HG03575 (cell line): ENCODE results near the gene SLC16A7.
"Not testable (repeated sequence)": the region's sequence is repeated elsewhere in the genome, so short reads cannot be mapped to it uniquely, and the experiment has no call there.

Experiments used
- ATAC-seq: cut with Tn5 transposase; IDR thresholded peaks from one replicate; pipeline ENCODE4 v1.9.1; 2021; ENCODE audit not compliant: unreplicated experiment, insufficient number of reproducible peaks, low FRiP score; ENCODE audit errors: extremely low read depth

SLC16A7 gene, protein sequence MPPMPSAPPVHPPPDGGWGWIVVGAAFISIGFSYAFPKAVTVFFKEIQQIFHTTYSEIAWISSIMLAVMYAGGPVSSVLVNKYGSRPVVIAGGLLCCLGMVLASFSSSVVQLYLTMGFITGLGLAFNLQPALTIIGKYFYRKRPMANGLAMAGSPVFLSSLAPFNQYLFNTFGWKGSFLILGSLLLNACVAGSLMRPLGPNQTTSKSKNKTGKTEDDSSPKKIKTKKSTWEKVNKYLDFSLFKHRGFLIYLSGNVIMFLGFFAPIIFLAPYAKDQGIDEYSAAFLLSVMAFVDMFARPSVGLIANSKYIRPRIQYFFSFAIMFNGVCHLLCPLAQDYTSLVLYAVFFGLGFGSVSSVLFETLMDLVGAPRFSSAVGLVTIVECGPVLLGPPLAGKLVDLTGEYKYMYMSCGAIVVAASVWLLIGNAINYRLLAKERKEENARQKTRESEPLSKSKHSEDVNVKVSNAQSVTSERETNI

DNA sequence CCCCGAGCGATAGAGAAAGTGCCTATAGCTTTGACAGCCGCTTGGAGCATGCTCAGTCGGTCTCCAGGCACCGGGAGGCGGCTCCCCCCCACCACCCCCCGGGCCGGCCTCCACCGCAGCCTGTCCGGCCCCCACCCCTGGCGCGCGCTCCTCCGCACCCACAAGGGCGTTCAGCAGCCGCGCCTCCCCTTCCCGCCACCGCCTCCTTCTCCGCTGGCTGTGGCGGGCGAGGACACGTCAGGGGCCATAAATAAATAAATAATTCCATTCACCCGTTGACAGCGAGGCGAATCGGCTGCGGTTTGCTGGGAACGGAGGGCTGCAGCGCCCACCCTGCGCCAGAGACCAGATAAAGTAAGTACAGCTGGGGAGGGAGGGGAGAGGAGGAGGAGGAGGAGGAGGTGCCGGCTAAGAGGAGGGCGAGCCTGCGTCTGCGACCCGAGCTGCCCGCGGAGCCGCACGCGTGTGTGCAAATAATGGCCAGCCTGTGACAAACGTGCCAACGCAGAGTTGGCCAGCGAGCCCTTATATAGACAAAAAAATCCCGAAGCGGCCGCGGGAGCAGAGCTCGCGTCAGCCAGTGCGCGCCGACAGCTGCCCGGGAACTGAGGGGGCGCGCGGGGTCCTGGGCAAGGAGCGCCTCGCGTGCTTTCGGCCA lies at the start of gene SLC16A7:
Gene SLC16A7, plus strand, starts transcription at position 147 of the 658 bp plus-strand sequence. CDS start 108,773 bp downstream, outside the sequence.
- ATAC-seq: peak; percentile 25

DNA sequence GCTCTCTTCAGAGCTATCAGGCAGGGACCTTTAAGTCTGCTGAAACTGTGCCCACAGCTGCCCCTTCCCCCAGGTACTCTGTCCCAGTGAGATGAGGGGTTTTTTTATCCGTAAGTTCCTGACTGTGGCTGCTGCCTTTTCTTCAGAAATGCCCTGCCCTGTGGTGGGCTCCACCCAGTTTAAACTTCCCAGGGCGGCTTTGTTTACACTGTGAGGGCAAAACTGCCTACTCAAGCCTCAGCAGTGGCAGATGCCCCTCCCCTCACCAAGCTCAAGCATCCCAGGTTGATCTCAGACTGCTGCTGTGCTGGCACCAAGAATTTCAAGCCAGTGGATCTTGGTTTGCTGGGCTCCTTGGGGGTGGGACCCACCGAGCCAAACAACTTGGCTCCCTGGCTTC lies 46.9 kb upstream of the SLC16A7 start:
- ATAC-seq: no peak

DNA sequence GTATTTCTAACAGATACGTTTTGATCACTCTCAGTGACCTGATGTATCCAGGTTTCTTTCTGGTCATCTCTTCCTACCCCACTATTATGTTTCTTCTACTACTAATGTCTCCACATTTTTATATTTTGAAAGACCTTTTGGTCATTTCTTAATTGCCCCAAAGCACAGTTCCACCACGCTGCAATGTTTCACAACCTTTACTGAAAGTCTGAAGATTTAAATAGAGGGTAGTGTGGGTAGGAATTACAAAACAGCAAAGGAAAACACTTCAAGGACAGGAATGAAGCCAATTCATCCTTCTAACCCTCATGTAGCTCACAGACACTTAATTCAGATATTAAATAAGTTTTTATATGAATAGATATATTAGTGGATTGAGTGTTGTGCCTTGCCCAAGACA lies 36.1 kb upstream of the SLC16A7 start:
- no peak for ATAC-seq

DNA sequence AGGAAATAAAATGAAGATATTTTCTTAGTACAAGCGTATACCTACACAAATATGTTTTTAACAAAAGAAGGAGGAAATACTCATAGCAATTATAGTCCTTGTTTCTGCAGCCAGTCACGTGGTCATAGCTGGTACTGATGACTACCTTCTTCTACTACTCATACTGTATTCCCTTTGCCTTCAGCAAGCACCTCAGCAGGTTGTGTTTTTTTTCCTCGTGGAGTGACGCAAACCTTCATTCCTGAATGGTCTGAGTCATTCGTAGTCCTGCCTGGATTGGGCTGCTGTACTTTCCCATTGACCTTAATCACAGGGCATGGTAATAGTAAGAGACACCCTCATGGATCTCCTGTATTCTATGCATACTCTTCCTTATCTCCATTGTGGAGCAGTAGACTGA lies 25.7 kb upstream of the SLC16A7 start:
- no peak for ATAC-seq

DNA sequence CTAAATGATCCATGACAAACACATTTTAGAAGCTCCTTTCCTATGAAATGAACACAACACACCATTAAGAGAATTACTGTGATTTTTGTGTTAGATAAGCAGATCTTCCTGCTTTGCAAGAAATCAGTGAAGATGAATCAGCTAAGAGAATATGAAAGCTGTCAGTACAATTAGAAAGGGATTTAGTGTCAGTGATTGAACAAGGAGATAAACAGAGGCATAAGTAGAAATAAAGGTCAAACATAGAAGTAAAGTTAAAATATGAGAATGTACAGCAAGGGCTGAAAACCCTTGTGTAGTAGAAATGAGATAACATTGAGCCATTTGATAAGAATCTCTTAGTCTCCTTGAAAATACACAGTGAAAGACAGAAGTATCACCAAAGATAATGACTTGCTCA lies 21.4 kb upstream of the SLC16A7 start:
- ATAC-seq: no peak

DNA sequence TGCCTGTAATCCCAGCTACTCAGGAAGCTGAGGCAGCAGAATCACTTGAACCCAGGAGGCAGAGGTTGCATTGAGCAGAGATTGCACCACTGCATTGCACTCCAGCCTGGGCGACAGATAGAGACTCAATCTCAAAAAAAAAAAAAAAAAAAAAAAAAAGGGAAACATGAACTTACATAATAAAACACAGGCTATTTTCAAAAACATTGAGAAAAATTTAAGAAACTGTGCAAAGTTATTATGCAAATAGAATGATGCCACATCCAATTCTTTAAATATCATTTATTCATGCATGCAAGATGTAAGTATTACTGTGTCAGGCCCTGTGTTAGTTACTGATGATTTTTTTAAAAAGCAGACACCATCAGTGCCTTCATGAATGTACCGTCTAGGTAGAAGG lies 20.0 kb upstream of the SLC16A7 start:
- ATAC-seq: no peak

DNA sequence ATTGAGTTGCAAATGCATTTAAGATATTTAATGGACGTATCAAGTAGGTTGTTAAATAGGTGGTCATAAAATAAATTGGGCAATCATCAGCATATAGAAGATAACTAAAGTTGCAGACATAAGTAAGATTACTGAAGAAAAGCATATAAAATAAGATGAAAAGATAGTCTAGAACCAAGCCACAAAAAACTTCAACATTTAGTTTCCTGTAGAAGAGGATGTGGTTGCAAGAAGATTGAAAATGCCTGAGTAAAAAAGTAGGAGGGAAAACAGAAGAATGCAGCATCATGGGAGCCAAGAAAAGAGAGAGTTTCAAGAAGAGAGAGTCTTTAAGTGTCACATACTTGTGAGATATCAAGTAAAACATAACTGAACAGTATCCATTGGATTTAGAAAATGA lies 17.6 kb upstream of the SLC16A7 start:
- no peak for ATAC-seq

DNA sequence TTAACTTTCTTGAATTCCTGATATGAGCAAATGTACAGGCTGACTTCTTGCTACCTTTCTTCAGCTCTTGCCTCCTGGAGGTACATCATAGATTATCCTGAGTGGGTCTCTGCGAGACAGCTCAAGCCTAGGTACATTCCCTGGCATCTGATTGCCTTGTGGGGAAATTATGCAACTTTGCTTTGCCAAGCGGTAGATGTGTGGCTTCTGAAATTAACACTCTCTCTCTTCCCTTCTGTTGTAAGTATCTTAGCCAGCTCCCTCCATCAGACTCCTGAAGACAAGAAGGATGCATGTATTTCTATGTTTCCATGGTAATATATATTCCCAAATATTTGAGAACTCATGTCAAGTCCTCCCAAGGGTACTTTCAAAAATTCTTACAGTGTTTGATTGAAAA lies 16.2 kb upstream of the SLC16A7 start:
- no peak for ATAC-seq

DNA sequence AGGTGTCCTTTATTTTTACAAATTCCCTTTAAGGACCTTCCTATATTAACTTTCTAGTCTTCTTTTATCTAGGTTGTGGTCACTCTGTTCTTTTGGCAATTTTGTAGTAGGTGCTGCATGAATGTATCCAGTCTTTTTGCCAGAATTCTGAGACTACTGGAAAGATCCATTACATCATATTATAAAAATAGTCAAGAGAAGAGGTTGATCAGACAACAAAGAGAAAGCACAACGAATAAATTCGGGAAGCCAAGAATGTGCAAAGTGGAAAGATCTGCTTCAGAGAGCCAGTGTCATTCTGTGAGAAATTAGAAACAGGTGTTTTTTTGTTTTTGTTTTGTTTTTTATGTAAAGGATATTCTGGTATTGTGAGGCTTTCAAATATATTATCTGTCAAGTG lies 15.8 kb upstream of the SLC16A7 start:
- ATAC-seq: no peak

DNA sequence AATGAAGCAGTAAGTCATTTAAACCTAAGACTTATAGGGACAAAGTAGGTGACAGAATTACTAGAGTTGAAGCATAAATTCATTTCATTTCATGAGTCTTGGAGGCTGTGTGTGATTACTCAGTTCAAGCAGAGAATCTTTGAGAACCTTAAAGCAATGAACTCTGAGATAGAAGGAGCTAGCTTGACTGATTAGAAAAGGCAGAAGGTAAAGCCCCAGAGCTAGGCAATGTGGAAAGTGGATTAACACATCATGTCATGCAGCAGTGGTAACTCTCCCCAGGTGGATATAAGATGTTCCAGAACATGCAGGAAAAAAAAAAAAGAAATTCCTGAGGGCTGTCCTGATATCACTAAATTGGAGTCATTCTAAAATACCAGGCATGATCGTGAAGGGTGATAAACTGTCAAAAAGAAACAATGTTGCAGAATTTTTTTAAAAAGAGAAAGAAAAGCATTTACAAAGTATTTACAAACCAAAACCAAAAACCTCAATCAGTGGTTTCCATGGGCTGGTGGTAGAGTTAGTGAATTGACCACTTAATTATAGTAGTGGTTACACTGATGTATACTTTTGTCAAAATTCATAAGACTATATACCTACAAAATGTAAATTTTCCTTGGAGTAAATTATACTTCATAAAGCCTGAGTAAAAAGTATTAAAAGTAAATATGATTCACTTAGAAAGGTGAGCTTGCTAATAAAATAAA lies 12.7 kb upstream of the SLC16A7 start:
- ATAC-seq: no peak

DNA sequence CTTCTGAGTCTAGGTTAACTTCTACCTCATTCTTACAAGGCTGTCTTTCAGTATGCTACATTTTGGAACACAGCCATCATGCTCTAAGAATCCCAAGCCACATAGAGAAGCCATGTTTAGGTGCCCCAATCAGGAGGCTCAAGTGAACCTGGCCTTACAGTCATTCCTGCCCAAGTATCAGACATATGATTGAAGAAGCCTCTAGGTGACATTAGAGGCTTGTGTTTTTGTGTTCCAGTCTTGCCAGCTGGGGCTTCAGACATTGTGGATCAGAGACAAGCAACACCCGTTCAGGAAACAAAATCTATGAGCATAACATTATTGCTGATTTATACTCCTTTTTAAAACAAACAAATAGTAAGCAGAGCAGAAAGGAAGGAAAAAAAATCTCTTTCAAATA lies 8.1 kb upstream of the SLC16A7 start:
- ATAC-seq: no peak

DNA sequence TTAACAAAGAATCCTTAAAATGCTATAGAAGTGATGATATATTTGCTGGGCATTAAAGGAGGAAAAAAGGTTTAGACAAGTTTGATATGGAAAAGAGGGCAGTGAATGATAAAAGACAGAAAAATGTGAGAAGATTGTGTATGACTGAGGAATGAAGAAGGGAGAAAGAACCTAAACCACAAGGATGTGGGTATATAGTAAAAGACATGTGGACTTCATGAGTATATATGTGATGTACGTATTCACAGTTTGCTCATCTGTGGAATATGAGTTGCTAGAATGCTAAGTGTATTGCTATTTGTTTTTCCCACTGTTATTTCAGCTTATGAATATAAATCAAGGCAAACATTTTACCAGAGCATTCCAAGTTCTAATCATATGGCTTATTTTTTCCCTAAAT lies 2.1 kb upstream of the SLC16A7 start:
- ATAC-seq: no peak

DNA sequence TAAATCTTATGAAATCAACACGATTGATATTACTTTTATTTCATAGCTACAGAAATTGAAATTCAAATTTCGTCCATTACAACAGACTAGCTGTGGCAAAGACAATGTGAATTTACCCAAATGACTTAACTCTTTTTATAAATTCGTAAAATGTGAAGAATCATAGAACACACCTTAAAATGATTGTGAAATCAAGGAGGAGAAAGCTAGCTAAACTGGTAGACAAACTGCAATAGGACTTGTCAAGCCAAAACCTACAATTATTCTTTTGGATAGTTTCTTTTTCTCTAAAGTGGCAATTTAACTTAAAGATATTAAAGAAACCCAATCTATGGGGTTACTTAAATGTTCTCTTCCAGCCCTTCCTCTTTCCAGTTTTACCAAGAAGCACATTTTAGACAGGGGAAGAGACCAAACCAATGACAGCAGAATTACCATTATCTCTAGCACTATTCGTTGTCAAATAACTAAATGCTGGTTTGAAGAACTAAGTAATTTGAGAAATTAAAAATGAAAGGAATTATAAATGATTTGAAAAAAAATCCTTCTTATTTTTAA lies 807 bp upstream of the SLC16A7 start:
- ATAC-seq: no peak

DNA sequence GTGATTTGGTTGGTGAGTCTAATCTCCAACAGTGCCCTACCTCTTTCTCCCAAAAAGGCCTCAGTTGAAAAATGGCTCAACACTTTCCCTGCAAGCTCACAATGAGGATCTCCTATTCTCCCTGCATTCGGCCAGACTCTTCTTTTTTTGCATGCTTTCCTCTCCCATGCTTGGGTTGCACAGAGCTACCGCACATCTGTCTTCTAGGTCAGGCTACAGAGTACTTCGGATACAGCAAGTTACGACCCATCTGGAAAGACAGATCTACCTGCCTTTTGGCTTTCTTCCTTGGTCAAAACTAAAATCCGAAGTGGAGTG lies 305 bp upstream of the SLC16A7 start:
- no peak for ATAC-seq

DNA sequence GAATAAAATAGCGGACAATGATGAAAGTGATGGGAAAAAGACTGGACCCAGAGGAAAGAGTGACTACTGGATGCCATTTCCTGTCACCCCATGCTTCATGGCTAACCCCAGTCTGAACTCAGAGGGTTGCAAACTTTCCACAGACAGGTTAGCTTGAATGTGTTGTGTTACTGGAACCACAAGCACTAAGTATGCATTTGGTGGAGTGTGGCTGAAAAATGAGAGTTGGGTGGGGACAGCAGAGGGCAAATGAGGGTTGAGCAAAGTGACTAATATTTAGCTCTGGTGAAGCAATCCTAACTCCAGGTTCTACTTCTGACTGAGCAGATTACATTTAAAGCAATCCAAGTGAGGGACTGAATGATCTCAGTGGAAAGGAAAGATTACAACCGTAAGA lies 1.6 kb downstream of the SLC16A7 start:
- peak; percentile 70 for ATAC-seq

DNA sequence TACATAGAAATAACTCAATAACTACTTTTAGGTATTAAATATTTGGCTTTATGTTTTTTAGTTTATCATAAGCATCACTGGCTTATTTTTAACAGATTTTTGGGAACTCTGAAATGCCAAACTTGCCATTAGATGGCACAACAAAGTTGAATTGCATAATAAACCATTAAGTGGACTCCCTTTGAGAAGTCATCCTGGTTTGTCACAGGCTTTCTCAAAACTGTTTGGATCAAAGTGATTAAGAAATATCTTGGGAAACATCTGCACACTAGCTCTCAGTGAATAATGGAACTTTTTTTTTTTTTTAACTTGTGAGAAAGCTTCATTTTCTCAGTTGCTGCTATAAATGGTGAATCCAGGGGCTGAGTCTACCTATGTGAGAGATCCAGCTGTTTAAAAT lies 4.3 kb downstream of the SLC16A7 start:
- no peak for ATAC-seq

DNA sequence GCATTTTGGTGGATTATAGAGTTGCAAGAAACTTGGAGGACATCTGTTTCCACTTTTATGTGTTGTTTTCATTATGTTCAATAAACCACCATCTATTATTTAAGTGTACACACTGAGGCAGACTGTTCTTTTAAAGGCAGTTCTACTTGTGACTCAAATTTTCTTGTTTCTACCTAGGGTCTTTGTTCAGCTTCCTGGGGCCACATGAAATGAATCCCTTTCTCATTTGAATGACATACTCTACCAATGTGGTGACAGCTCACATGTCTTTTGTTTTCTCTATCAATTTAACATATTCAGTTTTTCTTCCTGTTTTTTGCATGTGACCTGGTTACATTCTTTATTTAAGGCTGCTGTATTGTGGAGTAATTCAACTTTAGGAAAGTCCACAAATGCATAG lies 7.9 kb downstream of the SLC16A7 start:
- no peak for ATAC-seq

DNA sequence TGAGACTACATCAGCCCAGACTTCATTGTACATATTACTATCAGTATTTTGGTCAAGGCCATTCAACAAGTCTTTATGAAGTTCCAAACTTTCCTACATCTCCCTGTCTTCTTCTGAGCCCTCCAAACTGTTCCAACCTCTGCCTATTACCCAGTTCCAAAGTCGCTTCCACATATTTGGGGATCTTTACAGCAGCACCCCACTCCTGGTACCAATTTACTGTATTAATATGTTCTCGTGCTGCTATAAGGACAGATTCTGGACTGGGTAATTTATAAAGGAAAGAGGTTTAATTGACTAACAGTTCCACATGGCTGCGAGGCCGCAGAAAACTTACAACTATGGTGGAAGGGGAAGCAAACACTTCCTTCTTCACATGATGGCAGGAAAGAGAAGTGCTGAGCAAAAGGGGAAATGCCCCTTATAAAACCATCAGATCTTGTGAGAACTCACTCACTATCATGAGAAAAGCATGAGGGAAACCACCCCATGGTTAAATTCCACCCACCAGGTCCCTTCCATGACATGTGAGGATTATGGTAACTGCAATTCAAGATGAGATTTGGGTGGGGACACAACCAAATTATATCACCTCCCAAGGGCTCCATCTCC lies 17.1 kb downstream of the SLC16A7 start:
- not testable (repeated sequence) for ATAC-seq

DNA sequence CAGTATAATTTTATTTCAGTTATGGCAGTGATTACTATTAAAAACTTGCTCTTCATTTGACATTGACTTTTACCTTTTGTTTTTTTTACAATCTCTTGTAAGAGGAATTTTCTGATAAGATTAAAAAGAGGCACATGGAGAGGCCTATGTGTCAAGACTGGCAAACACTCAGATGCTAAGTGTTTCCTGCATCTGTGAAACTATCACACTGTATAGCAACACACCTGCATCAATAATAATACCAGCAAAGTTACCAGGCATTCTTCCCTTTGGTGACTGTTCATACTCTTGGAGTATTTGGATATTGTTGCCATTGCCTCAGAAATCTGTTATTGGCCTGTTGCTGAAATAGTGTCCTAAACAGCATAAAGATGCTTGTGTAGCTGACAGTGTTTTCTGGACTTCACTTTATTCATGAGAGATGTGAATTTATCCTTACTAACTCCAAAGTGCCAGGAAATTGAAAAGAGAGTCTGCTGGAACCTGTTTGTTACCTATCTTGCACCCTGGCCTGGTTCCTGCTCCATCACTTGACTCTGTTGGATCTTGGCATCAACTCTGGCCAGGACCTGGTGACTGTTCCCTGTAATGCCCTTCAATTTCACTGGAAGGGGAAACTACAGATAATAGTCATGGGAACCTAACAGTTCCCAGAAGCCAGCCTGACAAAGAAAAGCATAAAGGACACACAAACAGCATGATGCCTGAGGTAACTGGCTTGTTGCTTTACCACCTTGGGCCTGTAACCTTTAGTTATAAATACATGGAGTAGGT lies 19.8 kb downstream of the SLC16A7 start:
- no peak for ATAC-seq
